Transverse colon (tissue), 3 donors: ENCODE measurements around the gene FHAD1.

ENCODE experiments used
- POLR2A ChIP-seq: fragments of 450-650 bp; IDR thresholded peaks from one replicate; pipeline ENCODE4 v1.6.1; 2016; ENCODE audit warnings: antibody characterized with exemption, mild to moderate bottlenecking, moderate library complexity
- TF ChIP-seq, protein P1 (sequence below), 5 experiments: fragments of 200-600 bp in 3 of 5; fragments of 450-650 bp in 2 of 5; sonication (generic) in 3 of 5; IDR thresholded peaks; 1 replicate in 2 of 5; 2 replicates in 3 of 5; pipeline ENCODE4 v1.5.1; 2016 to 2017; ENCODE audit warnings: antibody characterized with exemption in 5 of 5, inconsistent platforms in 3 of 5, mild to moderate bottlenecking in 2 of 5, moderate library complexity in 1 of 5

DNA sequence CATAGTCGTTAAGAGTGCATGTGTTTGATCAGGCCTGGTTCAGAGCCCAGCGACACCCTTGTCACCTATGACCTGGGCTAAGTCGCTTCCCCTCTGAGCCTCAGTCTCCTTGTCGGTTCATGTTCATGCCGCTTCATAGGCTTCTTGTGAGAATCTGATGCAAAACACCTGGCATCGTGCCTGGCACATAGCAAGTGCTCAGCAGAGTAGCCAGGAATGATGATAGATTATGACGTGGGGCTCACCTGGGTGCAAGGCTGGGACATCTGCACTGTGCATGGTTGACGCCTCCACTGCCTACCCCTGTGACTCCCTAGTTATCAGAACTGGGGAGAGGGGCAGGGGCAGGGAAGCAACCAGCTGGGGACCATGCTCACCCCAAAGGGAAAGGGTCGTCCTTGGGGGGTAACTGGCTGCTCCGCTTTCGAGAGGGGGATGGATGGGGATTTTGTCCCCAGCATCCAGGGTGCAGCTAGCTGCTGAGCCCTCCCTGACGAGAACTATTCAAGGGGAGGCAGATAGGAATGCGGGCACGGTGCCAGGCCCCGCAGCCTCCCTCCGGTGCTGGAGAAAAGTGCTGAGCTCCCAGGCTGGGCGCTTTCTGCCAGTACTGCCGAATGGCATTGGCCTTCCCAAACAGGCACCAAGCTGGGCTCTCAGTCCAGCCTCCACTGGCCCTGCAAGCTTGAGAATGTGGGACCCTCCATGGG lies 171.9 kb downstream of the FHAD1 start:
- TF ChIP-seq, protein P1, sequence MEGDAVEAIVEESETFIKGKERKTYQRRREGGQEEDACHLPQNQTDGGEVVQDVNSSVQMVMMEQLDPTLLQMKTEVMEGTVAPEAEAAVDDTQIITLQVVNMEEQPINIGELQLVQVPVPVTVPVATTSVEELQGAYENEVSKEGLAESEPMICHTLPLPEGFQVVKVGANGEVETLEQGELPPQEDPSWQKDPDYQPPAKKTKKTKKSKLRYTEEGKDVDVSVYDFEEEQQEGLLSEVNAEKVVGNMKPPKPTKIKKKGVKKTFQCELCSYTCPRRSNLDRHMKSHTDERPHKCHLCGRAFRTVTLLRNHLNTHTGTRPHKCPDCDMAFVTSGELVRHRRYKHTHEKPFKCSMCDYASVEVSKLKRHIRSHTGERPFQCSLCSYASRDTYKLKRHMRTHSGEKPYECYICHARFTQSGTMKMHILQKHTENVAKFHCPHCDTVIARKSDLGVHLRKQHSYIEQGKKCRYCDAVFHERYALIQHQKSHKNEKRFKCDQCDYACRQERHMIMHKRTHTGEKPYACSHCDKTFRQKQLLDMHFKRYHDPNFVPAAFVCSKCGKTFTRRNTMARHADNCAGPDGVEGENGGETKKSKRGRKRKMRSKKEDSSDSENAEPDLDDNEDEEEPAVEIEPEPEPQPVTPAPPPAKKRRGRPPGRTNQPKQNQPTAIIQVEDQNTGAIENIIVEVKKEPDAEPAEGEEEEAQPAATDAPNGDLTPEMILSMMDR (IDR thresholded peaks at IDR 0.05) = no peak
- TF ChIP-seq POLR2A = no peak
